B cell (primary cell): Measurements from ENCODE around the gene TPO. TPM values are rescaled to one million over a fixed set of nuclear protein-coding genes. Genes with fewer than 3 reads are reported as not detected.

Source experiments
- ATAC-seq: fragments of 200-7000 bp; cut with Tn5 transposase; one replicate; pipeline ENCODE4 v1.10.0; 2021; ENCODE audit warnings: low read depth, mild to moderate bottlenecking, moderate number of reproducible peaks, moderate library complexity
- CTCF ChIA-PET: fragments of 350-600 bp; sonication (Branson Sonifier 250); formaldehyde crosslinking; loops from one replicate; lab custom pipeline; 2021; ENCODE audit warnings: antibody characterized with exemption, inconsistent platforms; lab: Charles Lee
- POLR2A ChIA-PET: fragments of 350-600 bp; sonication (Branson Sonifier 250); formaldehyde crosslinking; loops from one replicate; lab custom pipeline; 2021; ENCODE audit warnings: antibody characterized with exemption; lab: Charles Lee
- DNase-seq: peaks from one replicate; pipeline ENCODE4 v3.0.0; 2013
- H2AFZ ChIP-seq: 2 replicates; pipeline ENCODE4 v1.6.1; 2012; ENCODE audit warnings: mild to moderate bottlenecking, low read depth, low read length; ENCODE audit not compliant: insufficient read depth, poor library complexity, severe bottlenecking
- H3K27ac ChIP-seq, 2 donors: 1 replicate in 1 of 2; 2 replicates in 1 of 2; pipeline ENCODE4 v1.5.1; 2012 to 2013; ENCODE audit warnings: low read length in 2 of 2, mild to moderate bottlenecking in 2 of 2, moderate library complexity in 1 of 2
- H3K27me3 ChIP-seq, 4 experiments: fragments of 200-600 bp in 1 of 4; sonication (generic) in 1 of 4; replicated peaks in 1 of 4; 1 replicate in 2 of 4; 2 replicates in 2 of 4; pipeline versions ENCODE4 v1.6.1 to v1.7.0; 2013 to 2016; ENCODE audit warnings: low read length in 3 of 4, mild to moderate bottlenecking in 2 of 4, mixed read lengths in 1 of 4, moderate library complexity in 1 of 4; ENCODE audit not compliant: insufficient read depth in 4 of 4, control insufficient read depth in 3 of 4; ENCODE audit errors: control extremely low read depth in 1 of 4
- H3K36me3 ChIP-seq, 2 experiments: replicated peaks in 1 of 2; 1 replicate in 1 of 2; 2 replicates in 1 of 2; pipeline versions ENCODE4 v1.6.1 to v1.7.1; 2013; ENCODE audit warnings: low read length in 1 of 2; ENCODE audit not compliant: insufficient read depth in 2 of 2, control insufficient read depth in 1 of 2; ENCODE audit errors: control extremely low read depth in 1 of 2, extremely low read depth in 1 of 2
- H3K4me1 ChIP-seq, 2 donors: fragments of 200-600 bp in 1 of 2; sonication (generic) in 1 of 2; 1 replicate in 1 of 2; 2 replicates in 1 of 2; pipeline versions ENCODE4 v1.5.1 to v1.6.1; 2013 to 2017; ENCODE audit warnings: low read length in 2 of 2; ENCODE audit not compliant: control insufficient read depth in 2 of 2, insufficient read depth in 2 of 2
- H3K4me2 ChIP-seq: replicated peaks from 2 replicates; pipeline ENCODE3; 2012; ENCODE audit warnings: mild to moderate bottlenecking, low read depth, low read length; ENCODE audit not compliant: poor library complexity, severe bottlenecking
- H3K4me3 ChIP-seq, 5 experiments: fragments of 200-600 bp in 1 of 5; sonication (generic) in 1 of 5; 1 replicate in 3 of 5; 2 replicates in 2 of 5; pipeline versions ENCODE4 v1.5.1 to v1.7.0; 2011 to 2016; ENCODE audit warnings: low read length in 4 of 5, mild to moderate bottlenecking in 4 of 5, low read depth in 2 of 5, control low read depth in 1 of 5, moderate library complexity in 1 of 5; ENCODE audit not compliant: insufficient read depth in 1 of 5; ENCODE audit errors: control extremely low read depth in 1 of 5, extremely low read depth in 1 of 5
- H3K79me2 ChIP-seq: fragments of 200-600 bp; sonication (generic); one replicate; pipeline ENCODE4 v1.6.0; 2016; ENCODE audit warnings: low read length; ENCODE audit not compliant: control insufficient read depth, insufficient read depth
- H3K9ac ChIP-seq: fragments of 200-600 bp; sonication (generic); 2 replicates; pipeline ENCODE4 v1.6.1; 2017; ENCODE audit warnings: mild to moderate bottlenecking, low read length, moderate library complexity
- H3K9me3 ChIP-seq, 3 donors: one replicate each; pipeline versions ENCODE4 v1.6.1 to v1.7.1; 2013; ENCODE audit warnings: low read length in 2 of 3; ENCODE audit not compliant: control insufficient read depth in 2 of 3, insufficient read depth in 1 of 3; ENCODE audit errors: control extremely low read depth in 1 of 3
- H4K20me1 ChIP-seq: 2 replicates; pipeline ENCODE4 v1.6.0; 2012; ENCODE audit warnings: mild to moderate bottlenecking, low read length; ENCODE audit not compliant: insufficient read depth, control insufficient read depth, poor library complexity, severe bottlenecking
- H3K27ac Mint-ChIP-seq: one replicate; pipeline ENCODE4 v1.8.0; 2021; ENCODE audit warnings: mixed read lengths
- H3K27me3 Mint-ChIP-seq: one replicate; pipeline ENCODE4 v1.8.0; 2021; ENCODE audit warnings: mixed read lengths
- H3K4me1 Mint-ChIP-seq: one replicate; pipeline ENCODE4 v1.8.0; 2021; ENCODE audit warnings: mixed read lengths
- H3K4me3 Mint-ChIP-seq: one replicate; pipeline ENCODE4 v1.8.0; 2021; ENCODE audit warnings: mixed read lengths
- H3K9me3 Mint-ChIP-seq: one replicate; pipeline ENCODE4 v1.8.0; 2022; ENCODE audit warnings: mixed read lengths; ENCODE audit not compliant: insufficient read depth
- EZH2 ChIP-seq: IDR thresholded peaks from 2 replicates; pipeline ENCODE4 v1.6.1; 2012; ENCODE audit warnings: borderline replicate concordance, low read depth, mild to moderate bottlenecking, moderate library complexity, low read length; ENCODE audit not compliant: insufficient read depth, poor library complexity, severe bottlenecking
- WGBS: methylation state at CpG from one replicate; pipeline ENCODE4 v1.1.5; 2013; ENCODE audit warnings: missing lambda C conversion rate; ENCODE audit not compliant: insufficient coverage; 5-methylcytosine and 5-hydroxymethylcytosine counted together
- intact Hi-C: fragments of 100-400 bp; cut with micrococcal nuclease; formaldehyde crosslinking; loops from one replicate; pipeline ENCODE4 v1.10.0; 2022
- polyA plus RNA-seq: library from polyadenylated mRNA; depleted of rRNA; stranded (reverse); fragments of >200 nt; gene quantifications from 2 replicates; pipeline ENCODE4 v1.2.3, GENCODE V29; 2012
- total RNA-seq, 2 donors: library from RNA; stranded (reverse); fragments of 120-200 nt in 1 of 2; gene quantifications; 1 replicate in 1 of 2; 2 replicates in 1 of 2; pipeline versions ENCODE4 v1.2.3 to v1.2.4, GENCODE V29; 2013 to 2022
- TF ChIP-seq, protein P1 (sequence below): fragments of 200-600 bp; IDR thresholded peaks from one replicate; pipeline ENCODE4 v1.8.0; 2022; ENCODE audit warnings: antibody characterized with exemption, mild to moderate bottlenecking

Gene TPO
- total and polyA plus RNA-seq, 2 donors (not counting 1 experiment from before 2014, with no cell fraction given), result not detected

DNA sequence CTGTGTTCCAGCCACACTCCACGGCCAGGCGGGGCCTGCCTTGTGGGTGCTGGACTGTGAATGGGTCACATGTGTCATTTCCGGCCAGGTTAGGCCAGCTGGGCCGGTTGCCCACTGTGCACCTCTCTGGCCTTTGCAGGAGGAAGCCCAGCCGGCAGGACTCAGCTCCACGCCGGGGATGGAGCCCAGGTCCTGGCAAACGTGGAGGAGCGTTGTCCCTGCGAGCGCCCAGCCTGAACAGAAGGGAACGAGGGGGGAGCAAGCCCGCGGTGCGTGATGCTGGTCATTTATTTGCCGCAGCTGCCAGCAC is 178.2 kb downstream of the TPO start:
- H3K4me1 ChIP-seq, result no peaks in the 10 kb centered on the region
- no peak for TF ChIP-seq EZH2
- TF ChIP-seq, protein P1, sequence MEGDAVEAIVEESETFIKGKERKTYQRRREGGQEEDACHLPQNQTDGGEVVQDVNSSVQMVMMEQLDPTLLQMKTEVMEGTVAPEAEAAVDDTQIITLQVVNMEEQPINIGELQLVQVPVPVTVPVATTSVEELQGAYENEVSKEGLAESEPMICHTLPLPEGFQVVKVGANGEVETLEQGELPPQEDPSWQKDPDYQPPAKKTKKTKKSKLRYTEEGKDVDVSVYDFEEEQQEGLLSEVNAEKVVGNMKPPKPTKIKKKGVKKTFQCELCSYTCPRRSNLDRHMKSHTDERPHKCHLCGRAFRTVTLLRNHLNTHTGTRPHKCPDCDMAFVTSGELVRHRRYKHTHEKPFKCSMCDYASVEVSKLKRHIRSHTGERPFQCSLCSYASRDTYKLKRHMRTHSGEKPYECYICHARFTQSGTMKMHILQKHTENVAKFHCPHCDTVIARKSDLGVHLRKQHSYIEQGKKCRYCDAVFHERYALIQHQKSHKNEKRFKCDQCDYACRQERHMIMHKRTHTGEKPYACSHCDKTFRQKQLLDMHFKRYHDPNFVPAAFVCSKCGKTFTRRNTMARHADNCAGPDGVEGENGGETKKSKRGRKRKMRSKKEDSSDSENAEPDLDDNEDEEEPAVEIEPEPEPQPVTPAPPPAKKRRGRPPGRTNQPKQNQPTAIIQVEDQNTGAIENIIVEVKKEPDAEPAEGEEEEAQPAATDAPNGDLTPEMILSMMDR, result no peak
- no peaks in the 10 kb centered on the region for H3K36me3 ChIP-seq
- no peak overlapping the region for H3K9ac ChIP-seq
- Mint-ChIP-seq H3K27me3 (peaks cover 19% of the 10 kb centered on the region), H3K4me1 (no peaks in the 10 kb centered on the region), H3K27ac (no peak overlapping the region), H3K9me3 (peaks cover 3% of the 10 kb centered on the region), H3K4me3 (no peak overlapping the region)
- H3K9me3 ChIP-seq, result peaks cover 0 to 32% (median 0%) of the 10 kb centered on the region in 3 donors
- H3K27me3 ChIP-seq, result peaks cover 0 to 41% (median 4%) of the 10 kb centered on the region in 4 experiments
- no peak overlapping the region for H3K4me3 ChIP-seq
- no peak overlapping the region for H2AFZ ChIP-seq
- CTCF ChIA-PET, result no interaction called here
- H3K4me2 ChIP-seq, result no peak overlapping the region
- no peaks in the 10 kb centered on the region for H3K79me2 ChIP-seq
- no peak for ATAC-seq
- DNase-seq, result no peak
- 83% methylated on average over 16 of the region's 16 CpGs for WGBS
- no peak overlapping the region for H3K27ac ChIP-seq
- H4K20me1 ChIP-seq, result no peaks in the 10 kb centered on the region
- POLR2A ChIA-PET, result no interaction called here
- intact Hi-C loops, result no loop called here
